Measurements from ENCODE around the gene IRX6.

The IRX6 gene

DNA sequence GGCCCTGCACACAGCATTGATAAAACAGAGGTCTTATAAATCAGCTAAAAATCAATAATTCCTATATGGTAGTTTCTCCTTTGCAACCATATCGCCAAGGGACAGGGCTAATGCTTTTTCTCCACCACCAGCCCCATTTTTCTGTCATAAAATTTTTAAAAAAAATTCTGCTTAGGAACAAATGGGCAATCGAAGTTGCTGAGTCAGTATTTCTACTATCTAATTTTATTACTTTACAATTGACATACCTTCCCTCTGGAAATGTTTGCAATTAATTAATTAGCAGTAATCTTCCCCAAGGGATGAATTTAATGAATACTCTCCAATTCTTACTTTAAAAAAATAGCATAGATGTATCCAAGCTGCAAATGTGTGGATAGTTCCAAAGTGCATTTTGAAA is 1.7 kb upstream of the IRX6 start:
- DNase-seq (ENCODE audit: extremely low read depth in 1 of 2, low read depth in 1 of 2), result no peak

DNA sequence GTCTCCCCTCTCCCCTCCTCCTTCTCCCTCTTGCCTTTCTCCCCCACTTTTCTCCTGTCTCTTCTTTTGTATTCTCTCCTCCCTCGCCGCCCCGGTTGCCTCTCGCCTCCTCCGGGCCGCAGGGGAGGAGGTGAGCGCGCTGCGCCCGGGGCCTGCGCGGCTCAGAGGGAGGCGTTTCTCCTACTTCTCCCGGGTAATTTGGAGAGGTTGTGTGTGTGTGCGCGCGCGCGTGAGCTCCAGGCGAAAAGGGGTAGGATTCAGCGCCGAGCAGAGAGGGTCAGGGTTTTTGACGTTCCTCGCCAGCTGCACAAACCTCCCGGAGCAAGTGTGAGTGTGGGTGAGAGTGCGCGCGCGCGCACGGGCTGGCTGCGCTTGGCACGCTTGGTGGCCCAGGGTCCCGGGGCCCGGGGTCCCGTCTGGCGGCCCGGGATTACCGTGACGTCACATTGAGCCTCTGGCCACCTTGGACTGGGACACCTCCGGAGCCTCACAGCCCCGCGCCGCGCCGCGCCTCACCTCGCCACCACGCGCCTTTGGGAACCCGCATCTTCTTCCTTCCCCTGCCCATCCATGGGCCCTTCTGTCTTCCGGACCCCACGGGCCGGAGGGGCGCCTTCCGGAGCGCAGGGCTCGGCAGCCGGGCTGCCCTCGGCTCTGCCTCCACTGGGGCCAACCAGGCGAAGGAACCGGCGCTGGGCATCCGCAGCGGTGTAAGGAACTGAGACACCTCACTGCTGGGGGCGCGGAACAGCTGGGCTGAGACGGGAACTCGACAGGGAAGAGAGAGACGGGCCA is 479 bp downstream of the IRX6 start:
- DNase-seq (ENCODE audit: extremely low read depth in 1 of 2, low read depth in 1 of 2), result no peak

DNA sequence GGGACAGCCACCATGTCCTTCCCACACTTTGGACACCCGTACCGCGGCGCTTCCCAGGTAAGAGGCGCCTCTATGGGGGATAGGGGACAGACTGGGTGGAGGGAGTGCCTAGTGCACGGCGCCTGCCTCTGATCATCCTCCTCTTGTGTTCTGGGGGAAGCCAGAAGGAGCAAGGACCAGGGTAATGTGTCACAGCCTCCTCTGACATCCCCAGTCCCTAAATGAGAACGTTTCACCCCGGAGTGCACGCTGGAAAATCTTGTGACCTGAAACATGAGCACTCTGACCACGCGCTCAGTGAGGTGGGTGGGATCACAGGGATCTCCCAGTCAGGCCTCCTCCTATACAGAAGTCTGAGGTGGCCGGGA is 1.1 kb downstream of the IRX6 start:
- no peak for DNase-seq (ENCODE audit: extremely low read depth in 1 of 2, low read depth in 1 of 2)

DNA sequence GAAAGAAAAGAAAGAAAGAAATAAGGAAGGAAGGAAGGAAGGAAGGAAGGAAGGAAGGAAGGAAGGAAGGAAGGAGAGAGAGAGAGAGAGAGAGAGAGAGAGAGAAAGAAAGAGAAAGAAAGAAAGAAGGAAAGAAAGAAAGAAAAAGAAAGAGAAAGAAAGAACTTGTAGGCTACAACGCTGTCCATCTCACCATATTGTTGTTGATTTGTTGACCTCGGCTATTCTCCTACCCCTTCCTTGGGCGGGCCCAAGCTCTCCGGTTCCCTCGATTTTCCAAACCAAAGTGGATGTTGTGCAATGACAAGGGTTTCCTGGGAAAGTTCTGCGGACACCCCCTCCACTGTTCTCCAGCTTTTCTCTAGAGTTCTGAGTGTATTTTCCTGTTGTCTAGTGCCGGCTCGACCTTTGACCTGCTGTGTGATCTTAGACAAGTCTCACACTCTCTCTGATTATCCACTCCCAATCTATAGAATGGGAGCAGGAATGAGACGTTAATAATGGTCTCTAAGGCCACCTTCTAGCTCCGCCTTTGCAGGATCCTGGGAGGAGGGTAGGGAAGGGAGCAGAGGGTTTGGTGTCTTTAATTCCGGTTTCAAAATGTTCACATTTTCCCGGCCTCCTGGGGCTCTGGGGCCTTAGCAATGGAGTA is 1.6 kb downstream of the IRX6 start:
- no peak for DNase-seq (ENCODE audit: extremely low read depth in 1 of 2, low read depth in 1 of 2)

DNA sequence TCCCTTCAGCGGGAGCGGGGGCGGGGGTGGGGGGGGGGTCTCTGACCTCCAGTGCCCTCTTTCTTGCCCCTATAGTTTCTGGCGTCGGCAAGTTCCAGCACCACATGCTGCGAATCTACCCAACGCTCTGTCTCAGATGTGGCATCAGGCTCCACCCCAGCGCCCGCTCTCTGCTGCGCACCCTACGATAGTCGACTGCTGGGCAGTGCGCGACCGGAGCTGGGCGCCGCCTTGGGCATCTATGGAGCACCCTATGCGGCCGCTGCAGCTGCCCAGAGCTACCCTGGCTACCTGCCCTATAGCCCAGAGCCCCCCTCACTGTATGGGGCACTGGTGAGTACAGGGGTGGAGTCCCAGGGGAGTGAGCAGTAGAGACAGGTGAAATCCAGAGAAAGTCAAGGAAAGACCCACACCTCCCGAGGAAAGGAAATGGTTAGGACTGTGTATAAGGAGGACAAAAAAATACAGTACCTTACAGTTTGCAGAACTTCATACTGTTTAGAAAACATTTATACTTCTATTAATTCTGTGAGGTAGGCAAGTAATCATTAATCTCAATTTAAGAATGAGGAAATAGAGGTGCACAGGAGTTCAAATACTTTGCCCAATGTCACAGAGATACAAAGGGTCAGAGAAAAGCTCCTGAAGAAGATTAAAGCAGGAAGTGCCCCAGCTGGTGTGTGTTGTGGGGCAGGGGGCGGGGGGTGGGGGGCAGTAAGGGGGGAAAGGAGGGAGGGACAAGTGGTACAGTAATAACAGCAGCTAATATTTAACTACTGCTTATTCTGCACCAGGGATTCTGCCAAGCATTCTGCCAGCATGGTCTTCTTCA is 2.5 kb downstream of the IRX6 start:
- no peak for DNase-seq (ENCODE audit: extremely low read depth in 1 of 2, low read depth in 1 of 2)

DNA sequence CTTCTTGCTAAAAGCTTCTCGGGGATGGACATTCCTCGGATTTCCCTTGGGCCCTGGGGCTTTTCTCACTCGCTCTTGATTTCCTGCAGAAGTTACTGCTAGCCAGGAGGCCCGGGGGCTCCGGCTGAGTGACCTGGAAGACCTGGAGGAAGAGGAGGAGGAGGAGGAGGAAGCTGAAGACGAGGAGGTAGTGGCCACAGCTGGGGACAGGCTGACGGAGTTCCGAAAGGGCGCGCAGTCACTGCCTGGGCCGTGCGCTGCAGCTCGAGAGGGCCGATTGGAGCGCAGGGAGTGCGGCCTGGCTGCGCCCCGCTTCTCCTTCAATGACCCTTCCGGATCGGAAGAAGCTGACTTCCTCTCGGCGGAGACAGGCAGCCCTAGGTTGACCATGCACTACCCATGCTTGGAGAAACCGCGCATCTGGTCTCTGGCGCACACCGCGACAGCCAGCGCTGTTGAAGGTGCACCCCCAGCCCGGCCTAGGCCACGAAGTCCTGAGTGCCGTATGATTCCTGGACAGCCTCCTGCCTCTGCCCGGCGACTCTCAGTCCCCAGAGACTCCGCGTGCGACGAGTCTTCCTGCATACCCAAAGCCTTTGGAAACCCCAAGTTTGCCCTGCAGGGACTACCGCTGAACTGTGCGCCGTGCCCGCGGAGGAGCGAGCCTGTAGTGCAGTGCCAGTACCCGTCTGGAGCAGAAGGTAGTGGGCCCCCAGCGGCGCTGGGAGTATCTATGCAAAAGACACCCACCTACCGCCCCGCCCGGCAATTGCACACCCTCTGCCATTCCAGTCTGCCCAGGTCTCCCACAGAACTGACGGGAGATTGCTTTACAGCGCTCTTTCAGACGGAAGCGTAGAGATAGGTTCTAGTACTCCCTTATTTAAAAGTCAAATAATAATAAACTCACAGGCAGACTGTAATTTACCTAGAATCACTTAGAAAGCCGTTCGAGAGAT is 4.9 kb downstream of the IRX6 start:
- no peak for DNase-seq (ENCODE audit: extremely low read depth in 1 of 2, low read depth in 1 of 2)

DNA sequence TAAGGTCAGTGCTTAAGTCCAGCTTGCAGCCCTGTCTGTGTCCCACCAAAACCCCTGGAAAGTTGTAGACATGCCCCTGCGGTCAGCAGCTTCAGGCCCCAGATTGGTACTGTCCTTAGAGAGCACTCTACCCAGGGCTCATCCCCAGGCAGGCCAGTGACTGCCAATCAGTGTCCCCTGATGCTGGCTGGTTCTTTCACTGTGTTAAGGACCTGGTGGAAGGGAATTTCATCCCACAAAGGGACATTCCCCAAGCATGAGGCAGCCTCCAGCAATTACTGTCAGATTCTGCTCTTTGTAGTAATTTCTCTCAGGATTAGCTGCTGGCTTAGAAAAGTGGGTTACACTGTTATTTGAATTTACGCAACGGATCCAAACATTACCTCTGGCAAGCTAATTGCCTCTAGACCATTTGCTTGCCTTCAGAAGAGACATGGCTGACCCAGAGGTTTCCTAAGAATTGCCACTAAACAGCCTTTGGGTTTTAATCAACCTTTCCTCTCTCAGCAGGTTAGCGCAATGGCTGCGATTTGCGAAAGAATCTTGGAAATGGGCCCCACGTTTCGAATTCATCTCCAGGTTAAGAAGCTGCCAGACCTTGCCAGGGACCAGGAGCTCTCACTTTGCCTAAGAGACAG is 5.9 kb downstream of the IRX6 start:
- no peak for DNase-seq (ENCODE audit: extremely low read depth in 1 of 2, low read depth in 1 of 2)

DNA sequence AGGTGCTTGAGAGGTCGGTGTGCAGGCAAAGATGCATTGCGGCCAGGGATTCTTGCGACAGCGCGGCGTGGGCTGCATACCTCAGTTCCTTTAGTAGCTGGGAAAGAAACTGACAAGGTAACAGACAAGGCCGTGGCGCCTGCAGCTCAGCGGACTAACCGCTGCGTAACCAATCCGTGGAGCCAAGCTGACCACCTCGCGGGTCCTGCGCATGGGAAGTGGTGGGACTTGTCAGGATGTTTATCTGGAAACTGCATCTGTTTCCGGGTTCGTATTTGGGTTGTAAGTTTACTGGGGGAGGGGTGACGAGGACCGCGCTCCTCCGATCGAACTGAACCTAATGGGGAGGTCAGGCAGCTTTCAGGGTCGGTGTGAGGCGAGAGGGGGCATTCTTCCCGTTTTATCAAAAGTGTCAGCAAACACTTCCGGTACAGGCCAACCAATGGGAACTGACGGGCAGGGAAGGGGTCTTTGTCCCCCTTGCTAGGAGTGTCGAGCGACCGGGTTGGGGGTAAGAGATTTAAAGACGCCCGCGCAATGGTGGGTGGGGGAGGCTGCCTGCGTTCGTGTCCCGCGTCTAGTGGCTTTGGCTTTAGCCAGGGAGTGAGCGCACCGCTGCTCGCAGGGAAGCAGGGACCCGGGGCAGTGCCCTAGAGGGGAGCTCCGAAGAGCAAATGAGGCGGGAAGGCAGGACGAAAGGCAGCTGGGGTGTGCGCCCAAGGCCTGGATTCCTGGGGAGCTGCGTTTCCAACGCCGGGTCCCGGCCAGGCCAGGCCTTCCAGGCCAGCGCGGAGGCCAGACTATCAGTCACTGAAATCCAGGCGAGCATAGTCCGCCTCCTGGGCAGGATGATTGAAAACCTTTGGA is 7.0 kb downstream of the IRX6 start:
- no peak for DNase-seq (ENCODE audit: extremely low read depth in 1 of 2, low read depth in 1 of 2)

DNA sequence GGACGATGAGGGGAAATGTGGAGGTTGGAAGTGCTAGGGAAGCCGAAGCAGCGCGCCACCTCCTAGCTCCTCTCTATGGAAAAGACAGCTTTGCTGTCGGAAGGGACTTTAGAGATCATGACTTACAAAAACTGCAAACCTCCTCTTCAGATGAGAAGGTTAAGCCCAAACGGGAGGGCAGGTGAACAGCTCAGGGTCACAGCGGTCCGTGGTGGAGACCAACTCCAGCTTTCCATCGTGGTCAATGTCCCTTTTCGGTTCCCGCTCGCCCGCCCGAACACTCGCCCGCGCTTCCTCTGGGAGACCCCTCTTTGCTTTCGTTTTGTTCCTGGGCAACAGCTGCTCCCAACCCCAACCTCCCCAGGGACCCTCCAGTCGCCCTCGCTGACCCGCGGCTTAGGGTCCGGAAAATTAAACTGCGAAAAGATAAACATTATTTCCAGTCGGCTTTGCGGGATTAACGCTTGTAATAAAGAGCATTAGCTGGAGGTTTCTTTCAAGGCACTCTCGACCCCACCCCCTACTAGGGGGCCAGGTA is 7.7 kb downstream of the IRX6 start:
- DNase-seq (ENCODE audit: extremely low read depth in 1 of 2, low read depth in 1 of 2), result no peak

DNA sequence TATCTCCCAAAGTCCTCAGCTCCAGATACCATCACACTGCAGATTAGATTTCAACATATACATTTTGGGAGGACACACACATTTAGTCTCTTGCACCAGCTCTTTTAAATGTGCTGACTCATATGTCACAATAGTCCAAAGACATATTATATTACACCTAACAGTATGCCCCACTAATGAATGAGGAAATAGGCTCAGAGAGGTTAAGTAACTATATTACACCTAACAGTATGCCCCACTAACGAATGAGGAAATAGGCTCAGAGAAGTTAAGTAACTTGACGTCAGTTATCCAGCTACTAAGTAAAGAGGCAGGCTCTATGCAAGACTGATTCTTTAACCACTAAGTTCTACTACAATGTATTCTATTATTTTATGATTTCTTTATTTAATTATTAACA is 9.7 kb downstream of the IRX6 start:
- DNase-seq (ENCODE audit: extremely low read depth in 1 of 2, low read depth in 1 of 2), result no peak

DNA sequence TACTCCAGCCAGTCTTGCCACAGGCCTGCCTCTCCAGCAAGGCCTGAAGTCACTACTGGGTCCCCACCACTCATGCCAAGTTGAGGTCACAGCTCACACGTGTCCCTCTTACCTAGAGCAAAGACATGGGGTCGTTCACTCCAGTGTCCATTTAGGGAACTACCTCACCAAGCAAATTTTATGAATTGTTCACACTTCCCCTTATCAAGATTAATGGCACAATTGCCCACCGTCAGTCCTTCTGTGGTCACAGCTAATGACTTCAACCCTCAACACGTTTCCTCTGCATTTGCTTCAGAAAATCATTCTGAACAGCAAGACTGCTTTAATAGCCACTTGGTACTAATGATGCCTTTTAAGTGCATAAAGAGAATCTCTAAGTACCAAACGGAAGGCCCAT is 14.6 kb downstream of the IRX6 start:
- no peak for DNase-seq (ENCODE audit: extremely low read depth in 1 of 2, low read depth in 1 of 2)

DNA sequence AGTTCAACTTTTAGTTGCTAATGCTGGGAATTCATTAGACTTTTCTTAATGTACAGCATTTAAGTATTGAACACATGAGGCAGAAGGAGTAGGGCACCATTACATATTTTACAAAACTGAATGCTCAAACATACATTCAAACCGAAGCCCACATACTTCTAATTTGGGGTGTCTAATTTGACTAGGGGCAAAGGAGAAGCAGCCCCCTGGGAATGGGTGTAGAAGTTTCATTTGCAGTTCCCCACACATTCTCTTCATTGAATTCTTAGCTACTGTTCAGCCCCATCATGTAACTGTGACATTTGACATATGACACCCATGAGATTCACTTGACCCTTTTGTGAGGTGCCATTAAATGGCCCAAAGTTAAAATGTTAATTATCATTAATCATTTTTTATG is 16.4 kb downstream of the IRX6 start:
- no peak for DNase-seq (ENCODE audit: extremely low read depth in 1 of 2, low read depth in 1 of 2)

DNA sequence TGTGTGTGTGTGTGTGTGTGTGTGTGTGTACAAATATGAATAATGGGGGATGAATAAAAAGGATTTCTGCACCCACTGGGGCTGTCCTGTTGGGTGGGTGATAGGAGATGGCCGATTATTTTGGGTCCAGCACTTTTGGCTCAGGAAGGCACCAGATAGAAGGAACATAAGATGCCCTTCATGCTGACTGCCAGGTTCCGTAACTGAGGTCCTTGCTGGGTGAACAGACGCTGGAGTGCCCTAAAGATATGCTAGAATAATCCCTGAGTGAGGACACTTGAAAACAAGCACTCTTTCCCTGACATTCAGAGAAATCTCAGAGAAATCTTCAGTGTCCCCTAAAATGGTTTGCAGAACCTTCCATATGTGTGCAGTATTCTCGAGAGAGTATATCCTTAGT is 17.7 kb downstream of the IRX6 start:
- no peak for DNase-seq (ENCODE audit: extremely low read depth in 1 of 2, low read depth in 1 of 2)

DNA sequence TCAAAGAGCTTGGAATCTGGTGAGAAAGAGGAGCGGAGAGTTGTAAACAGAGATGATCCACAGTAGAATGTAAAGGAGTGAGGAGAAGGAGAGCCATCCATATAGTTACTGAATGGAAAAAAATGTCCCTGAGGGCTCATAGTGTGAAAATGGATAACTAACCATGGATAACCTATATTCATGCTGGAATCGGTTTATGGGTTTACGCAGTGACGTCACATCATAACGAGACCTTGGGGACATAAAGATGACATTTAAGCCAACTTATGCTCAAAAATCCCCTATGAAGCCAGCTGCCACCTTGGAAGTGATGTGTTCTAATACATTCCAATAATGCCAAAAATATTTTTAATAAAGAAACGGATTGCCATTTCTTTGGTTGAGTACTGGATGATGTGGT is 22.5 kb downstream of the IRX6 start:
- no peak for DNase-seq (ENCODE audit: extremely low read depth in 1 of 2, low read depth in 1 of 2)

DNA sequence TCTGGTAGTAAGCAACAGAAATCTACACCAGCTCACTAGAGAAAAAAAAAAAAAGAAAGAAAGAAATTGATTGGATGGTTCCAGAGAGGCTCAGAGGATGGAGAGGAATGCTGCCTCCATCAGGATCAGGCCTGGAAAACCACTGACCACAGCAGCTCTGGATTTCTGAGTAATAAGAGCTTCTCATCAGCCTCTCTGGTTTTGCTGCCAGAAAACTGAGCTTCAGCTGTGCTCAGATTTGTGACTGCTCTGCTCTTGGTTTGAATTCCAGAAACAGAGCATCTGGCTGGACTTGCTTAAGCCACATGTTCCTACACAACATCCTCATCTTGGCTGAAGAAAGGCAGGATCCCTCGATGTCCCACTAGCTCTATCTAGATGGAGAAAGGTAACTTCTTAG is 25.9 kb downstream of the IRX6 start:
- no peak for DNase-seq (ENCODE audit: extremely low read depth in 1 of 2, low read depth in 1 of 2)

DNA sequence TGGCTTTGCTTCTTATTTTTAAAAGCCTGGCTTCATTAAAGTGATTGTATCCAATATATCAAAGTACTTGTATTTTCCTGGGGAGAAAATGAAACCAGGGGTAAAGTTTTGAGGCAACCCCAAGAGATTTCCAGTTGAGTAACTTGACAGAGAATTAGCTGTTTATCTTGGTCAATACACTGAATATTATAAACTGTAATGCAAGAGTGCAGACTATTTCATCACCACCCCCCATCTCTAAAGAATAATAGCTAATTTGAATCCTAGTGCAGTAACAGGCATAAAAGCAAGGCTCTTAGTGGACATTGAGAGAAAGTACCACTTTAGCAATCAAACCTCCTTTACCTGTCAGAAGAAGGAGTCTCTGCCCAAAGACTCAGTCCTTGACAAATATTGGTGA is 27.0 kb downstream of the IRX6 start:
- no peak for DNase-seq (ENCODE audit: extremely low read depth in 1 of 2, low read depth in 1 of 2)

DNA sequence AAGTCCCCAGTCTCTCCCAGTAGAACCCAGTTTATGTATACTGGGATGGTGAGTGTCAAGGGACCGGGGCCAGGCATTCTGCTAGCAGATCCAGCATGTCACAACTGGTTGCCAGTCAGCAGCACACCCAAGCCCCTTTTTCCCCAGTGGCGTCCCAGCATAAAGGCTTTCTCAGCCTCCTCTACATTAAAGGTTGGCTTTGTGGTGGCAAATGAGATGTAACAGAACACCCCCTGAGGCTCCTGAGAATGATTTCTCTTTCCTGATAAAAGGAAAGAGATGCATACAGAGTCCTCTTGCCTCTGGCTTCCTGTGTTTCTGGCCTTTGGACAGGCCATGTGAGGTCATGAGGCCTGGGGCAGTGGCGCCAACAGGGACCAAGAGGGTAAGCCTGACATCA is 27.9 kb downstream of the IRX6 start:
- DNase-seq (ENCODE audit: extremely low read depth in 1 of 2, low read depth in 1 of 2), result no peak

DNA sequence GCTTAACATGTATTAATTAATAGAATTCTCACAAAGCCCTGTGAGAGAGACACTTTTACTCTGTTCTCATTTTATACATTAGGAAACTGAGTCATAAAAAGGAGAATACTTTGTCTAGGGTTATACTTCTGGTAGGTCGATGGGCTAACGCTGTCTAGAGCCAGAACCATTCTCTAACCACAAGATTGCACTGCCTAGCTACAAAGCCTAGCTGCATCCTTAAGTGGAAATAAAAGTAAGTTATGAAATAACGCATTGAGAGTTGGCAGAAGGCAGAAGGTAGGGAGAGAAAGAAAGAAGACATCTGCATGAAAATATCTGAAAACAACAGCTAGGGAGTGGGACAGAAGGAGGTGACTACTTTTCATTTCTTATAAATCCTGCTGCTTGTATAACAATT is 33.2 kb downstream of the IRX6 start:
- no peak for DNase-seq (ENCODE audit: extremely low read depth in 1 of 2, low read depth in 1 of 2)

DNA sequence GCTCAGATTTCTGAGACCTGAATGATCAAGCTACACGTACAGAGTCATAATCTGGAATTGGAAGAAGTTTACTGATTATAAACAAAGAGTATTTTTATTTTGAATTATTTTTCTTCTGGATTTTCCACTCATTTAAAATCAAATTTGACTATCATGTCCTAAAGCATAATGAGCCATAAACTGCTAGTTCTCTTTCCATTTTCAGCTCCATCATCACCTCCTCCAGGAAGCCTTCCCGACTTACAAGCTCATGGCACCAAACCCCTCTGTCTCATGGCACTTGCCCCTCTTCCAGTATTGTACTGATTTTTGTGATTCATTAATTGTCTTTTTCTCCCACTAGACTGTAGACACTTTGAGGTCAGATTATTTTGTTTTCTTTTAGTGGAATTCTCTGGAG is 35.9 kb downstream of the IRX6 start:
- DNase-seq (ENCODE audit: extremely low read depth in 1 of 2, low read depth in 1 of 2), result no peak
